Measurements from ENCODE around the gene EHBP1L1.

GRCh38 chr11:65612691-65613090 lies 36.8 kb downstream of the EHBP1L1 start:
- no peak for TF ChIP-seq CTCF (IDR thresholded peaks at IDR 0.05)
- no peak for TF ChIP-seq EZH2 (IDR thresholded peaks at IDR 0.05)

All from neural progenitor cell (in vitro differentiated cells).